ENCODE results near the gene PTPRCAP.

Gene PTPRCAP

DNA sequence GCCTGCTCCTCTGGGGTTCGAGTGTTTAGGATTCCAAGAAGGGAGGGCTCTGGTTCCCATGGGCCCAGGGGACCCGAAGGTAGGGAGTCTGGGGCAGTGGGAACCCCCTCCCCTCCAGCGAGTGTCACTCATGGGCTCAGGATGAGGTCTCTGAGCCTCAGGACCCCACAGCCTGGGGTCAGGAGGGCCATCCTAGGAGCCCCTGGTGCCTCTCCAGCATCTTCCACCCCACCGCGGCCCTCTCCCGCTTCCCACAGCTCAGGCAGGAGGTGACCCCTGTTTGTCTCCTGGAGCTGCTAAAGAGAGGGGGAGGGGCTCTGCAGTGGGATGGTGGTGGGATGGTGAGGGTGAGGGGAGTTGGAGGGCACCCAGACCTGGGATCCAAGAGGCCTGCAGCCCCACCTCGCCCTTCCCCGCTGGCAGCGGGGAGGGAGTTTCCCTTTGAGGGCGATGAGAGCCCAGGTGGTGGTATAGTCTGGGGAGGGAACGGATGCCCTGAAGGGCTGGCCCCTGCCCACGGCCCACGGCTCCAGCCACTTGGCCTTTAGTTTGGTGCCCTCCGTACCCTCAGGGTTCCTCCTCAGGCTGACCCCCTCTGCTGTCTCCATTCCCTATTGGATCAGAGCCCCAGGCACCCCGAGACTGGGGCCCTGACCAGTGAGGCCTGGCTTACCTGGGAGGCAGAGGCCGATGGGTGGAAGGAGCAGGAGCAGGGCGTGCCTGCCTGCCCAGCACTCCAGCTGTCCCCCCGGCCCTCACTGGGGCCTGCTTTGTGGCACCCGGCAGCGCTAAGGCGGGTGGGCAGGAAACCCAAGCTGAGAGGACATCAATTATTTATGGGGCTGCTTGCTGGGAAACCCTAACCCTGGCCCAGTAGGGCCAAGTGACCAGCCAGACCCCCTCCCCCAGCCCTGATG lies 16.6 kb upstream of the PTPRCAP start:
- Histone ChIP-seq H4K20me1 (ENCODE audit: insufficient read depth) (no peaks in the 10 kb centered on the region), H3K9ac (no peak overlapping the region), H3K4me3 (IDR thresholded peaks at IDR 0.05; ENCODE audit: insufficient read depth, low read depth, low read length) (no peak overlapping the region), H3K79me2 (ENCODE audit: insufficient read depth, low read depth) (no peaks in the 10 kb centered on the region), H2AFZ (ENCODE audit: low read depth) (no peak overlapping the region), H3K4me1 (ENCODE audit: low read depth, poor library complexity, severe bottlenecking) (no peaks in the 10 kb centered on the region), H3K27ac (no peak overlapping the region), H3K36me3 (ENCODE audit: insufficient read depth) (no peaks in the 10 kb centered on the region), H3K4me2 (no peak overlapping the region), H3K27me3 (ENCODE audit: insufficient read depth, low read depth) (0 out of 2 replicates have a peak, but pooled peaks cover 4% of the 10 kb centered on the region)
- TF ChIP-seq CTCF (conservative IDR thresholded peaks at IDR 0.05; ENCODE audit: low read depth, low read length) = no peak

GRCh38 chr11:67452141-67452952 lies 14.9 kb upstream of the PTPRCAP start, which contains the start of gene GPR152:
Gene GPR152 (minus strand): TSS chr11:67452729. CDS start chr11:67452724, 5 bp downstream.
- Histone ChIP-seq H3K9ac (no peak within 1 kb of the TSS), H3K4me1 (ENCODE audit: low read depth, poor library complexity, severe bottlenecking) (no peaks in the 10 kb centered on the region), H3K4me2 (no peak within 1 kb of the TSS), H3K27ac (no peak within 1 kb of the TSS), H2AFZ (ENCODE audit: low read depth) (no peak within 1 kb of the TSS), H3K79me2 (ENCODE audit: insufficient read depth, low read depth) (no peaks in the 10 kb centered on the region), H3K27me3 (ENCODE audit: insufficient read depth, low read depth) (peaks cover 9% of the 10 kb centered on the region; the same call in 1 of the 2 replicates), H3K36me3 (ENCODE audit: insufficient read depth) (no peaks in the 10 kb centered on the region), H3K4me3 (IDR thresholded peaks at IDR 0.05; ENCODE audit: insufficient read depth, low read depth, low read length) (no peak within 1 kb of the TSS), H4K20me1 (ENCODE audit: insufficient read depth) (no peaks in the 10 kb centered on the region)
- TF ChIP-seq CTCF (conservative IDR thresholded peaks at IDR 0.05; ENCODE audit: low read depth, low read length) = no peak

DNA sequence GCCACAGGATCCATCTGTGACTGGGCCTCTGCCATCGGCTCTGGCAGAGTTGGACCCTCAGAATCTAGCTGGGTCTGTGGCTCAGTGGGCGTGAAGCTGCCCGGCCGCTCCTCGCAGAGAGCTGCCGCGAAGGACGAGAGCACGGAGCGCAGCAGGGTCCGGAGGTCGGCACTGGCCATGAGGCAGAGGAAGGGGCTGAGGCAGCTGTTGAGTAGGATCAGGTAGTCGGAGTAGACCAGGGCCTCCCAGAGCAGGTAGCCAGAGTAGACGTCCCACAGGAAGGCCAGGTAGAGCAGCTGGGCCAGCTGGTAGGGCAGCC lies 14.1 kb upstream of the PTPRCAP start:
- H3K4me3 ChIP-seq (IDR thresholded peaks at IDR 0.05; ENCODE audit: insufficient read depth, low read depth, low read length) = no peak overlapping the region
- H2AFZ ChIP-seq (ENCODE audit: low read depth) = no peak overlapping the region
- no peaks in the 10 kb centered on the region for H3K36me3 ChIP-seq (ENCODE audit: insufficient read depth)
- H4K20me1 ChIP-seq (ENCODE audit: insufficient read depth) = no peaks in the 10 kb centered on the region
- no peak overlapping the region for H3K9ac ChIP-seq
- peaks cover 16% of the 10 kb centered on the region for H3K27me3 ChIP-seq (ENCODE audit: insufficient read depth, low read depth)
- no peaks in the 10 kb centered on the region for H3K4me1 ChIP-seq (ENCODE audit: low read depth, poor library complexity, severe bottlenecking)
- no peak overlapping the region for H3K27ac ChIP-seq
- no peak overlapping the region for H3K4me2 ChIP-seq
- H3K79me2 ChIP-seq (ENCODE audit: insufficient read depth, low read depth) = no peaks in the 10 kb centered on the region
- TF ChIP-seq CTCF (conservative IDR thresholded peaks at IDR 0.05; ENCODE audit: low read depth, low read length) = no peak

GRCh38 chr11:67450796-67451657 lies 13.5 kb upstream of the PTPRCAP start:
- H3K36me3 ChIP-seq (ENCODE audit: insufficient read depth) = no peaks in the 10 kb centered on the region
- peaks cover 20% of the 10 kb centered on the region for H3K27me3 ChIP-seq (ENCODE audit: insufficient read depth, low read depth)
- no peak overlapping the region for H3K4me3 ChIP-seq (IDR thresholded peaks at IDR 0.05; ENCODE audit: insufficient read depth, low read depth, low read length)
- H3K9ac ChIP-seq = no peak overlapping the region
- H3K4me1 ChIP-seq (ENCODE audit: low read depth, poor library complexity, severe bottlenecking) = no peaks in the 10 kb centered on the region
- no peak overlapping the region for H3K4me2 ChIP-seq
- H3K79me2 ChIP-seq (ENCODE audit: insufficient read depth, low read depth) = no peaks in the 10 kb centered on the region
- H3K27ac ChIP-seq = no peak overlapping the region
- H2AFZ ChIP-seq (ENCODE audit: low read depth) = no peak overlapping the region
- no peaks in the 10 kb centered on the region for H4K20me1 ChIP-seq (ENCODE audit: insufficient read depth)
- no peak for TF ChIP-seq CTCF (conservative IDR thresholded peaks at IDR 0.05; ENCODE audit: low read depth, low read length)

All from KMS-11 (cell line).